ENCODE measurements around the gene NCKAP5. TPM values are rescaled to one million over a fixed set of nuclear protein-coding genes. Genes with fewer than 3 reads are reported as not detected.

The NCKAP5 gene
- total RNA-seq, 1 donor from 2014 or later = not detected

- H3K9me3 Mint-ChIP-seq = no peaks in the 10 kb centered on the region
- no peak overlapping the region for H3K4me3 Mint-ChIP-seq
- H3K27ac Mint-ChIP-seq = no peak overlapping the region
- no peaks in the 10 kb centered on the region for H3K4me1 Mint-ChIP-seq
- DNase-seq = no peak
- intact Hi-C loops (cut with micrococcal nuclease) = no loop called here
- H3K27me3 Mint-ChIP-seq = no peaks in the 10 kb centered on the region
- no peaks in the 10 kb centered on the region for H3K36me3 Mint-ChIP-seq (ENCODE audit: low read depth)
Observed at GRCh38 chr2:133292259-133292658, 276.0 kb downstream of the NCKAP5 start.

- Mint-ChIP-seq H3K9me3 (no peaks in the 10 kb centered on the region), H3K36me3 (ENCODE audit: low read depth) (no peaks in the 10 kb centered on the region), H3K27me3 (no peaks in the 10 kb centered on the region), H3K4me3 (no peak overlapping the region), H3K27ac (no peak overlapping the region), H3K4me1 (no peaks in the 10 kb centered on the region)
- DNase-seq = no peak
- intact Hi-C loops (cut with micrococcal nuclease) = no loop called here
Observed at GRCh38 chr2:133287709-133288108, 280.6 kb downstream of the NCKAP5 start.

- no peak for DNase-seq
- H3K4me3 Mint-ChIP-seq = no peak overlapping the region
Observed at GRCh38 chr2:133286326-133286922, 281.8 kb downstream of the NCKAP5 start.

GRCh38 chr2:133273031-133273430 lies 295.2 kb downstream of the NCKAP5 start:
- no peaks in the 10 kb centered on the region for H3K9me3 Mint-ChIP-seq
- intact Hi-C loops (cut with micrococcal nuclease) = no loop called here
- DNase-seq = no peak
- H3K4me3 Mint-ChIP-seq = no peak overlapping the region
- H3K36me3 Mint-ChIP-seq (ENCODE audit: low read depth) = no peaks in the 10 kb centered on the region
- H3K27ac Mint-ChIP-seq = no peak overlapping the region
- H3K27me3 Mint-ChIP-seq = no peaks in the 10 kb centered on the region
- H3K4me1 Mint-ChIP-seq = no peaks in the 10 kb centered on the region

More at GRCh38 chr2:133286326-133286922, 281.8 kb downstream of the NCKAP5 start:
- Mint-ChIP-seq H3K27me3 (no peaks in the 10 kb centered on the region), H3K36me3 (ENCODE audit: low read depth) (no peaks in the 10 kb centered on the region), H3K4me1 (no peaks in the 10 kb centered on the region), H3K27ac (no peak overlapping the region), H3K9me3 (no peaks in the 10 kb centered on the region)
- intact Hi-C loops (cut with micrococcal nuclease) = no loop called here

GRCh38 chr2:133271105-133271504 lies 297.2 kb downstream of the NCKAP5 start:
- Mint-ChIP-seq H3K27me3 (peaks cover 4% of the 10 kb centered on the region), H3K36me3 (ENCODE audit: low read depth) (no peaks in the 10 kb centered on the region)

GRCh38 chr2:133270550-133270949 lies 297.7 kb downstream of the NCKAP5 start:
- Mint-ChIP-seq H3K4me3 (no peak overlapping the region), H3K36me3 (ENCODE audit: low read depth) (no peaks in the 10 kb centered on the region), H3K4me1 (no peaks in the 10 kb centered on the region), H3K9me3 (no peaks in the 10 kb centered on the region), H3K27ac (no peak overlapping the region), H3K27me3 (peaks cover 4% of the 10 kb centered on the region)
- DNase-seq = no peak
- intact Hi-C loops (cut with micrococcal nuclease) = no loop called here

More at GRCh38 chr2:133271105-133271504, 297.2 kb downstream of the NCKAP5 start:
- no peak for DNase-seq
- no peak overlapping the region for H3K27ac Mint-ChIP-seq
- H3K4me3 Mint-ChIP-seq = no peak overlapping the region
- H3K9me3 Mint-ChIP-seq = no peaks in the 10 kb centered on the region
- intact Hi-C loops (cut with micrococcal nuclease) = no loop called here
- H3K4me1 Mint-ChIP-seq = no peaks in the 10 kb centered on the region

- no peak overlapping the region for H3K27ac Mint-ChIP-seq
- H3K36me3 Mint-ChIP-seq (ENCODE audit: low read depth) = no peaks in the 10 kb centered on the region
- H3K27me3 Mint-ChIP-seq = peaks cover 18% of the 10 kb centered on the region
- intact Hi-C loops (cut with micrococcal nuclease) = no loop called here
- H3K4me3 Mint-ChIP-seq = no peak overlapping the region
- H3K4me1 Mint-ChIP-seq = no peaks in the 10 kb centered on the region
- no peaks in the 10 kb centered on the region for H3K9me3 Mint-ChIP-seq
- DNase-seq = no peak
Observed at GRCh38 chr2:133266926-133267590, 301.2 kb downstream of the NCKAP5 start.

GRCh38 chr2:133266041-133266925 lies 302.0 kb downstream of the NCKAP5 start:
- H3K4me1 Mint-ChIP-seq = no peaks in the 10 kb centered on the region
- no peak overlapping the region for H3K27ac Mint-ChIP-seq
- H3K27me3 Mint-ChIP-seq = peaks cover 18% of the 10 kb centered on the region
- DNase-seq = no peak
- H3K36me3 Mint-ChIP-seq (ENCODE audit: low read depth) = no peaks in the 10 kb centered on the region
- H3K4me3 Mint-ChIP-seq = no peak overlapping the region
- intact Hi-C loops (cut with micrococcal nuclease) = no loop called here
- no peaks in the 10 kb centered on the region for H3K9me3 Mint-ChIP-seq

- H3K4me1 Mint-ChIP-seq = no peaks in the 10 kb centered on the region
- H3K9me3 Mint-ChIP-seq = no peaks in the 10 kb centered on the region
- H3K27me3 Mint-ChIP-seq = peaks cover 18% of the 10 kb centered on the region
- H3K4me3 Mint-ChIP-seq = no peak overlapping the region
- H3K36me3 Mint-ChIP-seq (ENCODE audit: low read depth) = no peaks in the 10 kb centered on the region
- intact Hi-C loops (cut with micrococcal nuclease) = no loop called here
- DNase-seq = no peak
- no peak overlapping the region for H3K27ac Mint-ChIP-seq
Observed at GRCh38 chr2:133265432-133265949, 302.8 kb downstream of the NCKAP5 start.

GRCh38 chr2:133264989-133265401 lies 303.3 kb downstream of the NCKAP5 start:
- Mint-ChIP-seq H3K36me3 (ENCODE audit: low read depth) (no peaks in the 10 kb centered on the region), H3K4me1 (no peaks in the 10 kb centered on the region), H3K27ac (no peak overlapping the region), H3K27me3 (peaks cover 18% of the 10 kb centered on the region), H3K9me3 (no peaks in the 10 kb centered on the region), H3K4me3 (no peak overlapping the region)
- no peak for DNase-seq
- intact Hi-C loops (cut with micrococcal nuclease) = no loop called here

- Mint-ChIP-seq H3K27me3 (peaks cover 18% of the 10 kb centered on the region), H3K4me1 (no peaks in the 10 kb centered on the region), H3K27ac (no peak overlapping the region), H3K36me3 (ENCODE audit: low read depth) (no peaks in the 10 kb centered on the region), H3K9me3 (no peaks in the 10 kb centered on the region), H3K4me3 (no peak overlapping the region)
- DNase-seq = no peak
- intact Hi-C loops (cut with micrococcal nuclease) = no loop called here
Observed at GRCh38 chr2:133262893-133263292, 305.4 kb downstream of the NCKAP5 start.

GRCh38 chr2:133255360-133255759 lies 312.9 kb downstream of the NCKAP5 start:
- no peaks in the 10 kb centered on the region for H3K36me3 Mint-ChIP-seq (ENCODE audit: low read depth)
- DNase-seq = no peak
- no peaks in the 10 kb centered on the region for H3K4me1 Mint-ChIP-seq
- no peaks in the 10 kb centered on the region for H3K27me3 Mint-ChIP-seq
- no peak overlapping the region for H3K4me3 Mint-ChIP-seq
- no peaks in the 10 kb centered on the region for H3K9me3 Mint-ChIP-seq
- intact Hi-C loops (cut with micrococcal nuclease) = no loop called here
- no peak overlapping the region for H3K27ac Mint-ChIP-seq

GRCh38 chr2:133253793-133254192 lies 314.5 kb downstream of the NCKAP5 start:
- no peak for DNase-seq
- Mint-ChIP-seq H3K4me3 (no peak overlapping the region), H3K4me1 (no peaks in the 10 kb centered on the region), H3K36me3 (ENCODE audit: low read depth) (no peaks in the 10 kb centered on the region), H3K27ac (no peak overlapping the region), H3K9me3 (no peaks in the 10 kb centered on the region), H3K27me3 (no peaks in the 10 kb centered on the region)
- intact Hi-C loops (cut with micrococcal nuclease) = no loop called here

All from activated CD4-positive, alpha-beta T cell treated with anti-CD3 and anti-CD28 coated beads, Interleukin-2, amount 10 ng/mL, durations not matched to agents 24 days and 14 days (primary cell).